ENCODE results near the gene RAPGEF1. TPM values are rescaled to one million over a fixed set of nuclear protein-coding genes. Genes with fewer than 3 reads are reported as not detected.

The RAPGEF1 gene
- total and polyA plus RNA-seq, 2 donors (not counting 3 experiments of a cell fraction or from before 2014, with no cell fraction given): 50.0 to 124 TPM

GRCh38 chr9:131582056-131582455 lies 157.8 kb downstream of the RAPGEF1 start:
- DNase-seq (ENCODE audit: low read depth, low spot score) (no peak), FAIRE-seq (no peak)
- peaks cover 17 to 55% of the 10 kb centered on the region in 2 experiments for H3K36me3 ChIP-seq (ENCODE audit: control insufficient read depth in 2 of 2, extremely low read depth in 1 of 2, insufficient read depth in 2 of 2, low read length in 2 of 2)
- H3K4me3 ChIP-seq (replicated peaks in 1 of 3; ENCODE audit: insufficient read depth in 1 of 3, low read depth in 1 of 3, low read length in 3 of 3): no peak overlapping the region
- no peaks in the 10 kb centered on the region for H3K4me1 ChIP-seq (ENCODE audit: control insufficient read depth, extremely low read depth, insufficient read depth, low read length)
- H3K4me2 ChIP-seq (ENCODE audit: insufficient read depth, low read length): no peak overlapping the region
- no peaks in the 10 kb centered on the region for H3K9me1 ChIP-seq (replicated peaks; ENCODE audit: control insufficient read depth, extremely low read depth, insufficient read depth, low read length)
- no peaks in the 10 kb centered on the region for H3K27me3 ChIP-seq (ENCODE audit: control insufficient read depth in 2 of 2, insufficient read depth in 2 of 2, low read length in 2 of 2)
- no peaks in the 10 kb centered on the region for H3K79me2 ChIP-seq (ENCODE audit: control insufficient read depth, insufficient read depth, low read length)
- POLR2A ChIA-PET: no interaction called here
- CTCF ChIA-PET: no interaction called here
- TF ChIP-seq POLR2AphosphoS5 (IDR thresholded peaks at IDR 0.05; ENCODE audit: insufficient read depth, low read depth, low read length) (no peak), JUN (IDR thresholded peaks at IDR 0.05; ENCODE audit: borderline replicate concordance, insufficient read depth, insufficient read length, low read depth) (no peak)
- no peaks in the 10 kb centered on the region for H4K20me1 ChIP-seq (replicated peaks; ENCODE audit: control insufficient read depth, extremely low read depth, insufficient read depth, low read length)
- dilution Hi-C loops (cut with MboI; ENCODE audit: extremely low pct_ligation_motif_present, low sequenced_read_pairs): no loop called here
- intact Hi-C loops (cut with micrococcal nuclease): loop anchor here (10.0 kb wide), 1 partner anchor 47 kb away; the partner anchor contains the start of gene UCK1
- no peak overlapping the region for H3K9ac ChIP-seq (replicated peaks; ENCODE audit: extremely low read depth, insufficient read depth, low read length)
- H3K9me3 ChIP-seq (replicated peaks; ENCODE audit: control insufficient read depth, insufficient read depth, low read length): no peaks in the 10 kb centered on the region
- no peak overlapping the region for H3K27ac ChIP-seq (ENCODE audit: insufficient read depth, low read depth, low read length)
- H2AFZ ChIP-seq (ENCODE audit: low read depth, low read length): no peak overlapping the region
- BruUV-seq (replicated peaks): no TSS peak

- Histone ChIP-seq H3K9me3 (replicated peaks; ENCODE audit: control insufficient read depth, insufficient read depth, low read length) (no peaks in the 10 kb centered on the region), H3K9me1 (replicated peaks; ENCODE audit: control insufficient read depth, extremely low read depth, insufficient read depth, low read length) (no peaks in the 10 kb centered on the region), H3K36me3 (ENCODE audit: control insufficient read depth in 2 of 2, extremely low read depth in 1 of 2, insufficient read depth in 2 of 2, low read length in 2 of 2) (peaks cover 21 to 59% of the 10 kb centered on the region in 2 experiments), H3K27me3 (ENCODE audit: control insufficient read depth in 2 of 2, insufficient read depth in 2 of 2, low read length in 2 of 2) (no peaks in the 10 kb centered on the region), H3K4me2 (ENCODE audit: insufficient read depth, low read length) (no peak overlapping the region), H3K27ac (ENCODE audit: insufficient read depth, low read depth, low read length) (no peak overlapping the region), H2AFZ (ENCODE audit: low read depth, low read length) (no peak overlapping the region), H3K4me1 (ENCODE audit: control insufficient read depth, extremely low read depth, insufficient read depth, low read length) (no peaks in the 10 kb centered on the region), H3K4me3 (replicated peaks in 1 of 3; ENCODE audit: insufficient read depth in 1 of 3, low read depth in 1 of 3, low read length in 3 of 3) (no peak overlapping the region), H3K79me2 (ENCODE audit: control insufficient read depth, insufficient read depth, low read length) (no peaks in the 10 kb centered on the region), H4K20me1 (replicated peaks; ENCODE audit: control insufficient read depth, extremely low read depth, insufficient read depth, low read length) (no peaks in the 10 kb centered on the region), H3K9ac (replicated peaks; ENCODE audit: extremely low read depth, insufficient read depth, low read length) (no peak overlapping the region)
- CTCF ChIA-PET: no interaction called here
- dilution Hi-C loops (cut with MboI; ENCODE audit: extremely low pct_ligation_motif_present, low sequenced_read_pairs): no loop called here
- FAIRE-seq: no peak
- no TSS peak for BruUV-seq (replicated peaks)
- intact Hi-C loops (cut with micrococcal nuclease): loop anchor here (10.0 kb wide), 1 partner anchor 46 kb away; the partner anchor contains the start of gene UCK1
- no peak for TF ChIP-seq GATA2 (IDR thresholded peaks at IDR 0.05; ENCODE audit: insufficient read depth, insufficient read length, low read depth, low read length)
- no peak for TF ChIP-seq EZH2 (IDR thresholded peaks at IDR 0.05; ENCODE audit: borderline replicate concordance, low read depth, low read length, severe bottlenecking)
- no peak for TF ChIP-seq POLR2A (IDR thresholded peaks at IDR 0.05; ENCODE audit: low read depth, low read length)
- TF ChIP-seq CTCF (IDR thresholded peaks at IDR 0.05; ENCODE audit: extremely low read depth in 1 of 2, insufficient read depth in 1 of 2, low read depth in 1 of 2, low read length in 2 of 2): no peak
- TF ChIP-seq FOS (IDR thresholded peaks at IDR 0.05; ENCODE audit: borderline replicate concordance, insufficient read depth, low read length): no peak
- no peak for TF ChIP-seq JUN (IDR thresholded peaks at IDR 0.05; ENCODE audit: borderline replicate concordance, insufficient read depth, insufficient read length, low read depth)
- no peak for TF ChIP-seq MAX (IDR thresholded peaks at IDR 0.05; ENCODE audit: insufficient read depth, insufficient read length)
- TF ChIP-seq MYC (IDR thresholded peaks at IDR 0.05; ENCODE audit: low read depth, low read length): no peak
- no peak for TF ChIP-seq POLR2AphosphoS5 (IDR thresholded peaks at IDR 0.05; ENCODE audit: insufficient read depth, low read depth, low read length)
- POLR2A ChIA-PET: no interaction called here
- DNase-seq (ENCODE audit: low read depth, low spot score): no peak
Observed at GRCh38 chr9:131580358-131580757, 159.5 kb downstream of the RAPGEF1 start.
